ENCODE results near the gene DIPK1C. TPM values are rescaled to one million over a fixed set of nuclear protein-coding genes. Genes with fewer than 3 reads are reported as not detected.

The DIPK1C gene
- total and polyA plus RNA-seq, 8 donors: 0.12 to 0.25 (median 0.16) TPM; not detected in 5

GRCh38 chr18:74390900-74391299, 66.2 kb downstream of the DIPK1C start:
- Histone ChIP-seq H3K4me1 (peaks cover 0 to 2% (median 0%) of the 10 kb centered on the region in 3 donors), H3K36me3 (no peaks in the 10 kb centered on the region), H3K27ac (no peak overlapping the region), H3K27me3 (no peaks in the 10 kb centered on the region), H3K4me3 (no peak overlapping the region), H3K9me3 (no peaks in the 10 kb centered on the region)
- WGBS, 2 donors: 77 to 89% methylated on average over 3 of the region's 3 CpGs
- no peak for TF ChIP-seq CTCF (IDR thresholded peaks at IDR 0.05)
- DNase-seq (no peak), FAIRE-seq (no peak), ATAC-seq (no peak)
- intact Hi-C loops (cut with DNase I): no loop called here

- ATAC-seq (no peak), DNase-seq (no peak), FAIRE-seq (no peak)
- no peaks in the 10 kb centered on the region for H3K27me3 ChIP-seq
- no peaks in the 10 kb centered on the region for H3K36me3 ChIP-seq
- no peaks in the 10 kb centered on the region for H3K4me1 ChIP-seq
- no peak overlapping the region for H3K4me3 ChIP-seq
- intact Hi-C loops (cut with DNase I): no loop called here
- H3K9me3 ChIP-seq: no peaks in the 10 kb centered on the region
- WGBS, 2 donors: 91 to 94% methylated on average over 20 of the region's 20 CpGs
- no peak overlapping the region for H3K27ac ChIP-seq
- TF ChIP-seq CTCF (IDR thresholded peaks at IDR 0.05): no peak
Observed at GRCh38 chr18:74389991-74390390, 67.1 kb downstream of the DIPK1C start.

- TF ChIP-seq CTCF (IDR thresholded peaks at IDR 0.05): no peak
- Histone ChIP-seq H3K36me3 (no peaks in the 10 kb centered on the region), H3K4me3 (no peak overlapping the region), H3K9me3 (no peaks in the 10 kb centered on the region), H3K4me1 (no peaks in the 10 kb centered on the region), H3K27me3 (no peaks in the 10 kb centered on the region), H3K27ac (no peak overlapping the region)
- intact Hi-C loops (cut with DNase I): no loop called here
- no peak for DNase-seq
- FAIRE-seq: no peak
- peak in 1 of 4 donors; percentile 29 for ATAC-seq
- WGBS, 2 donors: 51 to 60% methylated on average over 6 of the region's 6 CpGs
Observed at GRCh38 chr18:74389171-74389927, 67.8 kb downstream of the DIPK1C start.

GRCh38 chr18:74388227-74388626, 68.9 kb downstream of the DIPK1C start:
- Histone ChIP-seq H3K27me3 (no peaks in the 10 kb centered on the region), H3K36me3 (no peaks in the 10 kb centered on the region), H3K4me3 (no peak overlapping the region), H3K27ac (no peak overlapping the region), H3K4me1 (no peaks in the 10 kb centered on the region), H3K9me3 (no peaks in the 10 kb centered on the region)
- DNase-seq: no peak
- TF ChIP-seq CTCF (IDR thresholded peaks at IDR 0.05): no peak
- ATAC-seq: peak in 1 of 4 donors; percentile 24
- FAIRE-seq: no peak
- intact Hi-C loops (cut with DNase I): no loop called here
- 39 to 44% methylated on average over 1 of the region's 1 CpG for WGBS, 2 donors

- ATAC-seq: peak in 1 of 4 donors; percentile 16
- no peak for FAIRE-seq
- Histone ChIP-seq H3K27me3 (no peaks in the 10 kb centered on the region), H3K9me3 (no peaks in the 10 kb centered on the region), H3K4me3 (no peak overlapping the region), H3K27ac (no peak overlapping the region), H3K36me3 (no peaks in the 10 kb centered on the region), H3K4me1 (no peaks in the 10 kb centered on the region)
- 61 to 82% methylated on average over 6 of the region's 6 CpGs for WGBS, 2 donors
- intact Hi-C loops (cut with DNase I): no loop called here
- DNase-seq: no peak
- no peak for TF ChIP-seq CTCF (IDR thresholded peaks at IDR 0.05)
Observed at GRCh38 chr18:74387383-74387782, 69.7 kb downstream of the DIPK1C start.

Data from pancreas (tissue), 10 donors.